Urothelium cell line (cell line): ENCODE data around the gene GLS2.
"Not testable (repeated sequence)": the region's sequence is repeated elsewhere in the genome, so short reads cannot be mapped to it uniquely, and the experiment has no call there.

ENCODE experiments used
- DNase-seq: peaks from one replicate; pipeline ENCODE4 v3.0.0; 2011; ENCODE audit warnings: low spot score, mixed read lengths
- FAIRE-seq: peaks from 2 replicates; lab custom pipeline; 2011; peaks lifted over from hg19 to GRCh38; lab: Jason Lieb, UNC

Gene GLS2

GRCh38 chr12:56488041-56488955, at the start of gene GLS2:
GLS2 (minus strand) TSS chr12:56488161; CDS start chr12:56488118, 43 bp downstream.
- DNase-seq = peak; percentile 53
- no peak for FAIRE-seq

- DNase-seq (no peak), FAIRE-seq (no peak)
These were observed 49.6 kb upstream of the GLS2 start for GRCh38 chr12:56537546-56537945.

- DNase-seq (no peak), FAIRE-seq (no peak)
These were observed 42.6 kb upstream of the GLS2 start for GRCh38 chr12:56530390-56531055.

GRCh38 chr12:56529656-56530055, 41.7 kb upstream of the GLS2 start:
- DNase-seq (no peak), FAIRE-seq (no peak)

- no peak for DNase-seq
- FAIRE-seq = no peak
These were observed 40.9 kb upstream of the GLS2 start for GRCh38 chr12:56528846-56529245.

GRCh38 chr12:56522411-56523193, 34.6 kb upstream of the GLS2 start:
- DNase-seq (no peak), FAIRE-seq (no peak)

GRCh38 chr12:56521590-56522371, 33.8 kb upstream of the GLS2 start, which contains the start of gene RBMS2:
RBMS2 (plus strand) TSS chr12:56521820; CDS start chr12:56522024, 204 bp downstream.
- peak; percentile 84 for DNase-seq

GRCh38 chr12:56521209-56521589, 33.2 kb upstream of the GLS2 start:
- FAIRE-seq (no peak), DNase-seq (no peak)

More at GRCh38 chr12:56521590-56522371, 33.8 kb upstream of the GLS2 start, which contains the start of gene RBMS2:
- FAIRE-seq = no peak

- FAIRE-seq (no peak), DNase-seq (no peak)
These were observed 32.5 kb upstream of the GLS2 start for GRCh38 chr12:56520506-56520905.

GRCh38 chr12:56520048-56520447, 32.1 kb upstream of the GLS2 start:
- no peak for DNase-seq
- no peak for FAIRE-seq

GRCh38 chr12:56518570-56518969, 30.6 kb upstream of the GLS2 start:
- DNase-seq (no peak), FAIRE-seq (no peak)

GRCh38 chr12:56517854-56518253, 29.9 kb upstream of the GLS2 start:
- DNase-seq = no peak
- no peak for FAIRE-seq

GRCh38 chr12:56514014-56514318, 26.0 kb upstream of the GLS2 start:
- not testable (repeated sequence) for FAIRE-seq, DNase-seq

- FAIRE-seq = no peak
- DNase-seq = no peak
These were observed 22.8 kb upstream of the GLS2 start for GRCh38 chr12:56510786-56511185.

GRCh38 chr12:56499879-56500278, 11.9 kb upstream of the GLS2 start:
- not testable (repeated sequence) for FAIRE-seq

GRCh38 chr12:56499452-56499851, 11.5 kb upstream of the GLS2 start:
- FAIRE-seq, DNase-seq: not testable (repeated sequence)

More at GRCh38 chr12:56499879-56500278, 11.9 kb upstream of the GLS2 start:
- DNase-seq = not testable (repeated sequence)

- FAIRE-seq, DNase-seq: not testable (repeated sequence)
These were observed 10.4 kb upstream of the GLS2 start for GRCh38 chr12:56498126-56498902.

GRCh38 chr12:56496704-56497103, 8.7 kb upstream of the GLS2 start:
- not testable (repeated sequence) for FAIRE-seq, DNase-seq

GRCh38 chr12:56494481-56494880, 6.5 kb upstream of the GLS2 start:
- not testable (repeated sequence) for FAIRE-seq, DNase-seq

GRCh38 chr12:56494106-56494415, 6.1 kb upstream of the GLS2 start:
- not testable (repeated sequence) for DNase-seq, FAIRE-seq
